Activated naive CD8-positive, alpha-beta T cell treated with anti-CD3 and anti-CD28 coated beads, Interleukin-2, amount 50 U/mL, for 16 hours (primary cell): ENCODE results near the gene AGBL5.

Source experiments
- DNase-seq: peaks from one replicate; pipeline ENCODE4 v3.0.0-alpha.2; 2020; ENCODE audit warnings: low read depth, low spot score

AGBL5 gene

GRCh38 chr2:27023740-27024139, 27.7 kb upstream of the AGBL5 start:
- no peak for DNase-seq

GRCh38 chr2:27024188-27024587, 27.3 kb upstream of the AGBL5 start:
- no peak for DNase-seq

GRCh38 chr2:27024812-27025211, 26.7 kb upstream of the AGBL5 start:
- no peak for DNase-seq

- DNase-seq = no peak
Observed at GRCh38 chr2:27025281-27025800, 26.1 kb upstream of the AGBL5 start.

- DNase-seq = no peak
Observed at GRCh38 chr2:27025861-27026851, 25.3 kb upstream of the AGBL5 start.

- DNase-seq = no peak
Observed at GRCh38 chr2:27027211-27027651, 24.2 kb upstream of the AGBL5 start.

GRCh38 chr2:27029051-27029450, 22.4 kb upstream of the AGBL5 start:
- DNase-seq = no peak

- DNase-seq = peak; percentile 49
Observed at GRCh38 chr2:27032495-27033252, 18.8 kb upstream of the AGBL5 start, which contains the start of gene TMEM214. TSS of gene TMEM214 (plus strand) at chr2:27032965. CDS start at chr2:27033016, 51 bp downstream.

GRCh38 chr2:27033253-27033852, 18.1 kb upstream of the AGBL5 start:
- DNase-seq = no peak

- no peak for DNase-seq
Observed at GRCh38 chr2:27038012-27038411, 13.5 kb upstream of the AGBL5 start.

GRCh38 chr2:27038631-27039339, 12.7 kb upstream of the AGBL5 start:
- no peak for DNase-seq

- no peak for DNase-seq
Observed at GRCh38 chr2:27039426-27039825, 12.0 kb upstream of the AGBL5 start.

- no peak for DNase-seq
Observed at GRCh38 chr2:27039871-27040270, 11.6 kb upstream of the AGBL5 start.

- no peak for DNase-seq
Observed at GRCh38 chr2:27040282-27040681, 11.2 kb upstream of the AGBL5 start.

- no peak for DNase-seq
Observed at GRCh38 chr2:27041752-27042151, 9.7 kb upstream of the AGBL5 start.

GRCh38 chr2:27042159-27042661, 9.3 kb upstream of the AGBL5 start:
- DNase-seq = no peak

- no peak for DNase-seq
Observed at GRCh38 chr2:27042985-27043634, 8.4 kb upstream of the AGBL5 start.

GRCh38 chr2:27049422-27050280, 1.8 kb upstream of the AGBL5 start:
- DNase-seq = peak; percentile 31

GRCh38 chr2:27050281-27050995, 1.0 kb upstream of the AGBL5 start:
- peak; percentile 75 for DNase-seq
